ENCODE measurements around the gene P2RX1. TPM values are rescaled to one million over a fixed set of nuclear protein-coding genes. Genes with fewer than 3 reads are reported as not detected.

P2RX1 gene
- total RNA-seq, 1 donor from 2014 or later, result not detected

DNA sequence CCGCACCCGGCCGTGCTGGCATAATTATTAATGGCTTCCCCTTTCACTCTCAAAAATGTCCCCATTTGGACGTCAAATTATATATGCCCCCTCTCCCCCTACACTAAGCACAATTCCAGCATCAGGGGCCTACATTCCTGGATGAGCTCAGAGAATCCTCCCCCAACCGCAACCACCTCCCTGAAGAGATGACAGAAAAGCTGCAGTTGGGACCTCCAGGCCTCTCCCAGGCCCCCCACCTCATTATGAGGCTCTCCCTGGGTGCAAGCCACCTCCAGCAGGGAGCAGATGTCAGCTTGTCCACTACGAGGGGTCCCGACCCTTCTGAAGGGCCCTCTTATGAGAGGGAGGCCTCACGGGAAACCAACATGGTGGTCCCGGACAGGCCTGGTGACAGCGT, 51.7 kb downstream of the P2RX1 start:
- Mint-ChIP-seq H3K4me1 (ENCODE audit: unreplicated experiment) (no peaks in the 10 kb centered on the region), H3K27ac (ENCODE audit: unreplicated experiment) (no peak overlapping the region), H3K36me3 (ENCODE audit: low read depth, unreplicated experiment) (peaks cover 4% of the 10 kb centered on the region), H3K27me3 (ENCODE audit: unreplicated experiment) (peaks cover 6% of the 10 kb centered on the region), H3K4me3 (ENCODE audit: unreplicated experiment) (no peak overlapping the region), H3K9me3 (ENCODE audit: unreplicated experiment) (no peaks in the 10 kb centered on the region)
- DNase-seq (ENCODE audit: low spot score), result no peak
- TF ChIP-seq, protein P1, sequence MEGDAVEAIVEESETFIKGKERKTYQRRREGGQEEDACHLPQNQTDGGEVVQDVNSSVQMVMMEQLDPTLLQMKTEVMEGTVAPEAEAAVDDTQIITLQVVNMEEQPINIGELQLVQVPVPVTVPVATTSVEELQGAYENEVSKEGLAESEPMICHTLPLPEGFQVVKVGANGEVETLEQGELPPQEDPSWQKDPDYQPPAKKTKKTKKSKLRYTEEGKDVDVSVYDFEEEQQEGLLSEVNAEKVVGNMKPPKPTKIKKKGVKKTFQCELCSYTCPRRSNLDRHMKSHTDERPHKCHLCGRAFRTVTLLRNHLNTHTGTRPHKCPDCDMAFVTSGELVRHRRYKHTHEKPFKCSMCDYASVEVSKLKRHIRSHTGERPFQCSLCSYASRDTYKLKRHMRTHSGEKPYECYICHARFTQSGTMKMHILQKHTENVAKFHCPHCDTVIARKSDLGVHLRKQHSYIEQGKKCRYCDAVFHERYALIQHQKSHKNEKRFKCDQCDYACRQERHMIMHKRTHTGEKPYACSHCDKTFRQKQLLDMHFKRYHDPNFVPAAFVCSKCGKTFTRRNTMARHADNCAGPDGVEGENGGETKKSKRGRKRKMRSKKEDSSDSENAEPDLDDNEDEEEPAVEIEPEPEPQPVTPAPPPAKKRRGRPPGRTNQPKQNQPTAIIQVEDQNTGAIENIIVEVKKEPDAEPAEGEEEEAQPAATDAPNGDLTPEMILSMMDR (IDR thresholded peaks at IDR 0.05; ENCODE audit: unreplicated experiment), result no peak

- H3K4me3 Mint-ChIP-seq (ENCODE audit: unreplicated experiment), result no peak overlapping the region
- no peak for DNase-seq (ENCODE audit: low spot score)
Measured at GRCh38 chr17:3861761-3862681, 54.2 kb downstream of the P2RX1 start.

GRCh38 chr17:3860939-3861700, 55.1 kb downstream of the P2RX1 start:
- no peaks in the 10 kb centered on the region for H3K4me1 Mint-ChIP-seq (ENCODE audit: unreplicated experiment)
- H3K27ac Mint-ChIP-seq (ENCODE audit: unreplicated experiment), result no peak overlapping the region
- no peak for DNase-seq (ENCODE audit: low spot score)
- no peak overlapping the region for H3K4me3 Mint-ChIP-seq (ENCODE audit: unreplicated experiment)
- H3K27me3 Mint-ChIP-seq (ENCODE audit: unreplicated experiment), result peaks cover 3% of the 10 kb centered on the region
- H3K36me3 Mint-ChIP-seq (ENCODE audit: low read depth, unreplicated experiment), result no peaks in the 10 kb centered on the region
- TF ChIP-seq, protein P1 (IDR thresholded peaks at IDR 0.05; ENCODE audit: unreplicated experiment), result no peak
- no peaks in the 10 kb centered on the region for H3K9me3 Mint-ChIP-seq (ENCODE audit: unreplicated experiment)

More at GRCh38 chr17:3861761-3862681, 54.2 kb downstream of the P2RX1 start:
- no peaks in the 10 kb centered on the region for H3K4me1 Mint-ChIP-seq (ENCODE audit: unreplicated experiment)
- no peaks in the 10 kb centered on the region for H3K9me3 Mint-ChIP-seq (ENCODE audit: unreplicated experiment)
- peaks cover 3% of the 10 kb centered on the region for H3K36me3 Mint-ChIP-seq (ENCODE audit: low read depth, unreplicated experiment)
- H3K27me3 Mint-ChIP-seq (ENCODE audit: unreplicated experiment), result peaks cover 6% of the 10 kb centered on the region
- H3K27ac Mint-ChIP-seq (ENCODE audit: unreplicated experiment), result no peak overlapping the region
- TF ChIP-seq, protein P1 (IDR thresholded peaks at IDR 0.05; ENCODE audit: unreplicated experiment), result no peak

- no peak overlapping the region for H3K27ac Mint-ChIP-seq (ENCODE audit: unreplicated experiment)
- no peaks in the 10 kb centered on the region for H3K4me1 Mint-ChIP-seq (ENCODE audit: unreplicated experiment)
- no peak overlapping the region for H3K4me3 Mint-ChIP-seq (ENCODE audit: unreplicated experiment)
- no peaks in the 10 kb centered on the region for H3K9me3 Mint-ChIP-seq (ENCODE audit: unreplicated experiment)
- peaks cover 3% of the 10 kb centered on the region for H3K27me3 Mint-ChIP-seq (ENCODE audit: unreplicated experiment)
- H3K36me3 Mint-ChIP-seq (ENCODE audit: low read depth, unreplicated experiment), result no peaks in the 10 kb centered on the region
- TF ChIP-seq, protein P1 (IDR thresholded peaks at IDR 0.05; ENCODE audit: unreplicated experiment), result no peak
- no peak for DNase-seq (ENCODE audit: low spot score)
Measured at GRCh38 chr17:3859940-3860339, 56.3 kb downstream of the P2RX1 start.

Data from endothelial cell (in vitro differentiated cells).